Breast epithelium (tissue), 4 donors: ENCODE data around the gene ZNF19. TPM values are rescaled to one million over a fixed set of nuclear protein-coding genes. Genes with fewer than 3 reads are reported as not detected.

Source experiments
- DNase-seq, 2 donors: peaks; one replicate each; pipeline ENCODE4 v3.0.0-alpha.2; 2019; ENCODE audit warnings: low spot score in 2 of 2
- H3K27ac ChIP-seq, 2 donors: fragments of 200-600 bp; sonication (generic) in 1 of 2; one replicate each; pipeline ENCODE4 v1.5.1; 2016 to 2019; ENCODE audit warnings: mild to moderate bottlenecking in 1 of 2
- H3K27me3 ChIP-seq, 2 donors: fragments of 200-600 bp; sonication (generic) in 1 of 2; one replicate each; pipeline versions ENCODE4 v1.5.1 to v1.6.0; 2017 to 2019; ENCODE audit warnings: control low read depth in 1 of 2, mild to moderate bottlenecking in 1 of 2
- H3K36me3 ChIP-seq: fragments of 200-600 bp; one replicate; pipeline ENCODE4 v1.5.1; 2019
- H3K4me1 ChIP-seq, 2 donors: fragments of 200-600 bp; sonication (generic); one replicate each; pipeline ENCODE4 v1.5.1; 2016 to 2019; ENCODE audit warnings: control low read depth in 1 of 2
- H3K4me3 ChIP-seq, 3 donors: fragments of 200-600 bp; sonication (generic); 1 replicate in 2 of 3; 2 replicates in 1 of 3; pipeline ENCODE4 v1.5.1; 2016 to 2019; ENCODE audit warnings: mild to moderate bottlenecking in 3 of 3, moderate library complexity in 2 of 3
- H3K9me3 ChIP-seq, 2 donors: fragments of 200-600 bp; sonication (generic) in 1 of 2; one replicate each; pipeline ENCODE4 v1.5.1; 2016 to 2019; ENCODE audit warnings: control low read depth in 1 of 2
- CTCF ChIP-seq, 3 donors: fragments of 450-650 bp; IDR thresholded peaks; one replicate each; pipeline ENCODE4 v1.5.1; 2016 to 2017; ENCODE audit warnings: antibody characterized with exemption in 3 of 3, mild to moderate bottlenecking in 3 of 3, moderate library complexity in 3 of 3
- POLR2A ChIP-seq: fragments of 450-650 bp; IDR thresholded peaks from one replicate; pipeline ENCODE4 v1.6.1; 2016; ENCODE audit warnings: antibody characterized with exemption, mild to moderate bottlenecking, moderate library complexity
- POLR2AphosphoS5 ChIP-seq, 3 donors: sonication (generic); formaldehyde crosslinking; IDR thresholded peaks; one replicate each; pipeline ENCODE4 v1.6.1; 2017; ENCODE audit warnings: antibody characterized with exemption in 3 of 3
- intact Hi-C: fragments of 100-400 bp; cut with DNase I; formaldehyde crosslinking; loops from one replicate; pipeline ENCODE4 v1.15.1; 2023; ENCODE audit warnings: low total_unique reads
- total RNA-seq, 3 donors: library from RNA; depleted of rRNA; stranded (reverse); fragments of >200 nt; gene quantifications; one replicate each; pipeline ENCODE4 v1.1.0, GENCODE V29; 2016

ZNF19 gene
- total RNA-seq, 3 donors from 2014 or later: 16.7 to 20.2 (median 19.5) TPM

GRCh38 chr16:71448274-71448866 lies 40.8 kb downstream of the ZNF19 start:
- Histone ChIP-seq H3K36me3 (peaks cover 49% of the 10 kb centered on the region), H3K4me3 (no peak overlapping the region), H3K9me3 (peaks cover 98 to 99% of the 10 kb centered on the region in 2 donors), H3K27me3 (no peaks in the 10 kb centered on the region), H3K27ac (no peak overlapping the region), H3K4me1 (no peaks in the 10 kb centered on the region)
- TF ChIP-seq POLR2A: no peak
- no peak for TF ChIP-seq CTCF (IDR thresholded peaks at IDR 0.05)
- no peak for TF ChIP-seq POLR2AphosphoS5 (IDR thresholded peaks at IDR 0.05)
- DNase-seq: no peak
- intact Hi-C loops: no loop called here

- H3K9me3 ChIP-seq: peaks cover 74 to 78% of the 10 kb centered on the region in 2 donors
- no peaks in the 10 kb centered on the region for H3K4me1 ChIP-seq
- DNase-seq: no peak
- TF ChIP-seq CTCF (IDR thresholded peaks at IDR 0.05) (no peak), POLR2AphosphoS5 (IDR thresholded peaks at IDR 0.05) (no peak), POLR2A (no peak)
- H3K27me3 ChIP-seq: peaks cover 0 to 21% of the 10 kb centered on the region in 2 donors
- no peak overlapping the region for H3K27ac ChIP-seq
- no peak overlapping the region for H3K4me3 ChIP-seq
- intact Hi-C loops: no loop called here
- peaks cover 3% of the 10 kb centered on the region for H3K36me3 ChIP-seq
These were observed 45.4 kb downstream of the ZNF19 start for GRCh38 chr16:71443714-71444113.

GRCh38 chr16:71442051-71442440 lies 47.1 kb downstream of the ZNF19 start, which contains the start of gene TLE7:
Gene TLE7, minus strand, starts transcription at chr16:71442054. Its CDS starts 8,730 bp downstream, at chr16:71433324.
- peaks cover 57 to 62% of the 10 kb centered on the region in 2 donors for H3K9me3 ChIP-seq
- TF ChIP-seq POLR2AphosphoS5 (IDR thresholded peaks at IDR 0.05): no peak
- no peak for TF ChIP-seq POLR2A
- no peak for TF ChIP-seq CTCF (IDR thresholded peaks at IDR 0.05)
- peak within 1 kb of the TSS in 1 of 3 donors; percentile 19 for H3K4me3 ChIP-seq
- intact Hi-C loops: no loop called here
- no peak within 1 kb of the TSS for H3K27ac ChIP-seq
- no peaks in the 10 kb centered on the region for H3K4me1 ChIP-seq
- H3K27me3 ChIP-seq: peaks cover 0 to 29% of the 10 kb centered on the region in 2 donors
- no peaks in the 10 kb centered on the region for H3K36me3 ChIP-seq
- DNase-seq: no peak

GRCh38 chr16:71441348-71442050 lies 47.6 kb downstream of the ZNF19 start:
- H3K9me3 ChIP-seq: peaks cover 51 to 57% of the 10 kb centered on the region in 2 donors
- peak overlapping the region in 1 of 3 donors; percentile 19 for H3K4me3 ChIP-seq
- H3K36me3 ChIP-seq: no peaks in the 10 kb centered on the region

More at GRCh38 chr16:71441348-71442050, 47.6 kb downstream of the ZNF19 start:
- no peak for DNase-seq
- peaks cover 0 to 31% of the 10 kb centered on the region in 2 donors for H3K27me3 ChIP-seq
- no peak overlapping the region for H3K27ac ChIP-seq
- intact Hi-C loops: no loop called here
- H3K4me1 ChIP-seq: no peaks in the 10 kb centered on the region
- TF ChIP-seq POLR2A: no peak
- no peak for TF ChIP-seq CTCF (IDR thresholded peaks at IDR 0.05)
- no peak for TF ChIP-seq POLR2AphosphoS5 (IDR thresholded peaks at IDR 0.05)
